ENCODE data around the gene LRRTM3.

DNA sequence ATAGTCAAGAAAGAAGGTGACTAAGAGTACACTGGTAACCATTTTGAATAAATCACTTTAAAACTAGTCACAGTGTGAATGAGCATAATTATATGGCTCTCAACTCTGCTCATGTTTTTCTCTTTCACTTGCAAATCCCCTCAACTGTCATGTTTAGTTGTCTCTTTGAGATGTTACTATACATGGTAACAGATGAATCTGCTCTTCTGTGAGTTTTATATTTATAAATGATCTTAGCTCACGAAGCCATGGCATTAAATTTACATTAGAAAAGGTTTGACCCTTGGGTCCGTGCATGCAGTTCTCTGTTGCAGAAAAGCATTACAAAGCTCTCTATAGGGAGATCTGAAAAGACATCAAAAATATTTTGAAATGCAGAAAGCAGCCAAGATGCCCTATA lies 33.0 kb upstream of the LRRTM3 start:
- TF ChIP-seq, protein P1, sequence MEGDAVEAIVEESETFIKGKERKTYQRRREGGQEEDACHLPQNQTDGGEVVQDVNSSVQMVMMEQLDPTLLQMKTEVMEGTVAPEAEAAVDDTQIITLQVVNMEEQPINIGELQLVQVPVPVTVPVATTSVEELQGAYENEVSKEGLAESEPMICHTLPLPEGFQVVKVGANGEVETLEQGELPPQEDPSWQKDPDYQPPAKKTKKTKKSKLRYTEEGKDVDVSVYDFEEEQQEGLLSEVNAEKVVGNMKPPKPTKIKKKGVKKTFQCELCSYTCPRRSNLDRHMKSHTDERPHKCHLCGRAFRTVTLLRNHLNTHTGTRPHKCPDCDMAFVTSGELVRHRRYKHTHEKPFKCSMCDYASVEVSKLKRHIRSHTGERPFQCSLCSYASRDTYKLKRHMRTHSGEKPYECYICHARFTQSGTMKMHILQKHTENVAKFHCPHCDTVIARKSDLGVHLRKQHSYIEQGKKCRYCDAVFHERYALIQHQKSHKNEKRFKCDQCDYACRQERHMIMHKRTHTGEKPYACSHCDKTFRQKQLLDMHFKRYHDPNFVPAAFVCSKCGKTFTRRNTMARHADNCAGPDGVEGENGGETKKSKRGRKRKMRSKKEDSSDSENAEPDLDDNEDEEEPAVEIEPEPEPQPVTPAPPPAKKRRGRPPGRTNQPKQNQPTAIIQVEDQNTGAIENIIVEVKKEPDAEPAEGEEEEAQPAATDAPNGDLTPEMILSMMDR (conservative IDR thresholded peaks at IDR 0.05; ENCODE audit: low read depth in 2 of 2), result no peak
- TF ChIP-seq EZH2phosphoT487 (IDR thresholded peaks at IDR 0.05; ENCODE audit: unreplicated experiment), result no peak
- TF ChIP-seq JUNB (IDR thresholded peaks at IDR 0.05; ENCODE audit: unreplicated experiment), result no peak
- TF ChIP-seq EZH2 (IDR thresholded peaks at IDR 0.05; ENCODE audit: low read depth, unreplicated experiment), result no peak
- TF ChIP-seq, protein P2, sequence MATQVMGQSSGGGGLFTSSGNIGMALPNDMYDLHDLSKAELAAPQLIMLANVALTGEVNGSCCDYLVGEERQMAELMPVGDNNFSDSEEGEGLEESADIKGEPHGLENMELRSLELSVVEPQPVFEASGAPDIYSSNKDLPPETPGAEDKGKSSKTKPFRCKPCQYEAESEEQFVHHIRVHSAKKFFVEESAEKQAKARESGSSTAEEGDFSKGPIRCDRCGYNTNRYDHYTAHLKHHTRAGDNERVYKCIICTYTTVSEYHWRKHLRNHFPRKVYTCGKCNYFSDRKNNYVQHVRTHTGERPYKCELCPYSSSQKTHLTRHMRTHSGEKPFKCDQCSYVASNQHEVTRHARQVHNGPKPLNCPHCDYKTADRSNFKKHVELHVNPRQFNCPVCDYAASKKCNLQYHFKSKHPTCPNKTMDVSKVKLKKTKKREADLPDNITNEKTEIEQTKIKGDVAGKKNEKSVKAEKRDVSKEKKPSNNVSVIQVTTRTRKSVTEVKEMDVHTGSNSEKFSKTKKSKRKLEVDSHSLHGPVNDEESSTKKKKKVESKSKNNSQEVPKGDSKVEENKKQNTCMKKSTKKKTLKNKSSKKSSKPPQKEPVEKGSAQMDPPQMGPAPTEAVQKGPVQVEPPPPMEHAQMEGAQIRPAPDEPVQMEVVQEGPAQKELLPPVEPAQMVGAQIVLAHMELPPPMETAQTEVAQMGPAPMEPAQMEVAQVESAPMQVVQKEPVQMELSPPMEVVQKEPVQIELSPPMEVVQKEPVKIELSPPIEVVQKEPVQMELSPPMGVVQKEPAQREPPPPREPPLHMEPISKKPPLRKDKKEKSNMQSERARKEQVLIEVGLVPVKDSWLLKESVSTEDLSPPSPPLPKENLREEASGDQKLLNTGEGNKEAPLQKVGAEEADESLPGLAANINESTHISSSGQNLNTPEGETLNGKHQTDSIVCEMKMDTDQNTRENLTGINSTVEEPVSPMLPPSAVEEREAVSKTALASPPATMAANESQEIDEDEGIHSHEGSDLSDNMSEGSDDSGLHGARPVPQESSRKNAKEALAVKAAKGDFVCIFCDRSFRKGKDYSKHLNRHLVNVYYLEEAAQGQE (IDR thresholded peaks at IDR 0.05; ENCODE audit: unreplicated experiment), result no peak
- no peak for TF ChIP-seq POLR2AphosphoS5 (IDR thresholded peaks at IDR 0.05; ENCODE audit: low read depth)
